Measurements from ENCODE around the gene STIMATE.

- TF ChIP-seq FOXP2 (optimal IDR thresholded peaks at IDR 0.05; ENCODE audit: borderline replicate concordance, extremely low read depth, extremely low read length, insufficient read depth) (no peak), POLR2AphosphoS5 (IDR thresholded peaks at IDR 0.05; ENCODE audit: low read depth, low read length) (no peak), REST (IDR thresholded peaks at IDR 0.05; ENCODE audit: insufficient read depth in 1 of 2, low read depth in 2 of 2, low read length in 2 of 2) (no peak)
Observed at GRCh38 chr3:52865994-52866393, 31.4 kb downstream of the STIMATE start.
